WTC11 (cell line): ENCODE data around the gene OR2A5.
"Not testable (repeated sequence)": the region's sequence is repeated elsewhere in the genome, so short reads cannot be mapped to it uniquely, and the experiment has no call there.

Source experiments
- ATF2 ChIP-seq: sonication (generic); formaldehyde crosslinking; IDR thresholded peaks from 2 replicates; pipeline ENCODE4 v1.8.1; 2022; ENCODE audit warnings: low read depth, missing genetic modification reagents, borderline replicate concordance
- ELF4 ChIP-seq: sonication (generic); formaldehyde crosslinking; IDR thresholded peaks from 2 replicates; pipeline ENCODE4 v1.8.1; 2022; ENCODE audit warnings: low read depth, mild to moderate bottlenecking, moderate library complexity, missing genetic modification reagents
- FOXJ3 ChIP-seq: sonication (generic); formaldehyde crosslinking; IDR thresholded peaks from 2 replicates; pipeline ENCODE4 v1.9.0; 2021; ENCODE audit warnings: missing genetic modification reagents, mild to moderate bottlenecking, borderline replicate concordance
- GTF2I ChIP-seq: fragments of 250-450 bp; sonication (Bioruptor Pico); conservative IDR thresholded peaks from 2 replicates; pipeline ENCODE4 v1.4.0; 2021; ENCODE audit warnings: mild to moderate bottlenecking
- JUN ChIP-seq: sonication (generic); formaldehyde crosslinking; IDR thresholded peaks from 2 replicates; pipeline ENCODE4 v1.8.0; 2023; ENCODE audit warnings: mild to moderate bottlenecking, missing genetic modification reagents
- NFE2L1 ChIP-seq: sonication (generic); formaldehyde crosslinking; IDR thresholded peaks from 2 replicates; pipeline ENCODE4 v1.8.1; 2023; ENCODE audit warnings: missing genetic modification reagents
- ZNF232 ChIP-seq: sonication (generic); formaldehyde crosslinking; IDR thresholded peaks from 2 replicates; pipeline ENCODE4 v1.8.0; 2022; ENCODE audit warnings: mild to moderate bottlenecking, missing genetic modification reagents
- TF ChIP-seq, protein P1 (sequence below): sonication (generic); formaldehyde crosslinking; IDR thresholded peaks from 2 replicates; pipeline ENCODE4 v1.8.1; 2022; ENCODE audit warnings: mild to moderate bottlenecking, missing genetic modification reagents, moderate library complexity, borderline replicate concordance
- TF ChIP-seq, protein P2 (sequence below): fragments of 200-600 bp; IDR thresholded peaks from 2 replicates; pipeline ENCODE4 v1.8.0; 2022; ENCODE audit warnings: antibody characterized with exemption
- TF ChIP-seq, protein P3 (sequence below): sonication (generic); formaldehyde crosslinking; IDR thresholded peaks from 2 replicates; pipeline ENCODE4 v1.8.1; 2023; ENCODE audit warnings: mild to moderate bottlenecking, missing genetic modification reagents, borderline replicate concordance
- TF ChIP-seq, protein P4 (sequence below): sonication (generic); formaldehyde crosslinking; conservative IDR thresholded peaks from 2 replicates; pipeline ENCODE4 v1.8.1; 2022; ENCODE audit warnings: mild to moderate bottlenecking, missing genetic modification reagents
- TF ChIP-seq, protein P5 (sequence below): sonication (generic); formaldehyde crosslinking; IDR thresholded peaks from 2 replicates; pipeline ENCODE4 v1.8.1; 2023; ENCODE audit warnings: mild to moderate bottlenecking, missing genetic modification reagents, moderate library complexity

- TF ChIP-seq, protein P1, sequence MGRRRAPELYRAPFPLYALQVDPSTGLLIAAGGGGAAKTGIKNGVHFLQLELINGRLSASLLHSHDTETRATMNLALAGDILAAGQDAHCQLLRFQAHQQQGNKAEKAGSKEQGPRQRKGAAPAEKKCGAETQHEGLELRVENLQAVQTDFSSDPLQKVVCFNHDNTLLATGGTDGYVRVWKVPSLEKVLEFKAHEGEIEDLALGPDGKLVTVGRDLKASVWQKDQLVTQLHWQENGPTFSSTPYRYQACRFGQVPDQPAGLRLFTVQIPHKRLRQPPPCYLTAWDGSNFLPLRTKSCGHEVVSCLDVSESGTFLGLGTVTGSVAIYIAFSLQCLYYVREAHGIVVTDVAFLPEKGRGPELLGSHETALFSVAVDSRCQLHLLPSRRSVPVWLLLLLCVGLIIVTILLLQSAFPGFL (CRISPR knock-in tag) = not testable (repeated sequence)
- TF ChIP-seq, protein P2, sequence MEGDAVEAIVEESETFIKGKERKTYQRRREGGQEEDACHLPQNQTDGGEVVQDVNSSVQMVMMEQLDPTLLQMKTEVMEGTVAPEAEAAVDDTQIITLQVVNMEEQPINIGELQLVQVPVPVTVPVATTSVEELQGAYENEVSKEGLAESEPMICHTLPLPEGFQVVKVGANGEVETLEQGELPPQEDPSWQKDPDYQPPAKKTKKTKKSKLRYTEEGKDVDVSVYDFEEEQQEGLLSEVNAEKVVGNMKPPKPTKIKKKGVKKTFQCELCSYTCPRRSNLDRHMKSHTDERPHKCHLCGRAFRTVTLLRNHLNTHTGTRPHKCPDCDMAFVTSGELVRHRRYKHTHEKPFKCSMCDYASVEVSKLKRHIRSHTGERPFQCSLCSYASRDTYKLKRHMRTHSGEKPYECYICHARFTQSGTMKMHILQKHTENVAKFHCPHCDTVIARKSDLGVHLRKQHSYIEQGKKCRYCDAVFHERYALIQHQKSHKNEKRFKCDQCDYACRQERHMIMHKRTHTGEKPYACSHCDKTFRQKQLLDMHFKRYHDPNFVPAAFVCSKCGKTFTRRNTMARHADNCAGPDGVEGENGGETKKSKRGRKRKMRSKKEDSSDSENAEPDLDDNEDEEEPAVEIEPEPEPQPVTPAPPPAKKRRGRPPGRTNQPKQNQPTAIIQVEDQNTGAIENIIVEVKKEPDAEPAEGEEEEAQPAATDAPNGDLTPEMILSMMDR = not testable (repeated sequence)
- TF ChIP-seq ATF2 (CRISPR knock-in tag); JUN (CRISPR knock-in tag); FOXJ3 (CRISPR knock-in tag); NFE2L1; GTF2I (CRISPR knock-in tag); ZNF232 (CRISPR knock-in tag); ELF4: not testable (repeated sequence)
- TF ChIP-seq, protein P3, sequence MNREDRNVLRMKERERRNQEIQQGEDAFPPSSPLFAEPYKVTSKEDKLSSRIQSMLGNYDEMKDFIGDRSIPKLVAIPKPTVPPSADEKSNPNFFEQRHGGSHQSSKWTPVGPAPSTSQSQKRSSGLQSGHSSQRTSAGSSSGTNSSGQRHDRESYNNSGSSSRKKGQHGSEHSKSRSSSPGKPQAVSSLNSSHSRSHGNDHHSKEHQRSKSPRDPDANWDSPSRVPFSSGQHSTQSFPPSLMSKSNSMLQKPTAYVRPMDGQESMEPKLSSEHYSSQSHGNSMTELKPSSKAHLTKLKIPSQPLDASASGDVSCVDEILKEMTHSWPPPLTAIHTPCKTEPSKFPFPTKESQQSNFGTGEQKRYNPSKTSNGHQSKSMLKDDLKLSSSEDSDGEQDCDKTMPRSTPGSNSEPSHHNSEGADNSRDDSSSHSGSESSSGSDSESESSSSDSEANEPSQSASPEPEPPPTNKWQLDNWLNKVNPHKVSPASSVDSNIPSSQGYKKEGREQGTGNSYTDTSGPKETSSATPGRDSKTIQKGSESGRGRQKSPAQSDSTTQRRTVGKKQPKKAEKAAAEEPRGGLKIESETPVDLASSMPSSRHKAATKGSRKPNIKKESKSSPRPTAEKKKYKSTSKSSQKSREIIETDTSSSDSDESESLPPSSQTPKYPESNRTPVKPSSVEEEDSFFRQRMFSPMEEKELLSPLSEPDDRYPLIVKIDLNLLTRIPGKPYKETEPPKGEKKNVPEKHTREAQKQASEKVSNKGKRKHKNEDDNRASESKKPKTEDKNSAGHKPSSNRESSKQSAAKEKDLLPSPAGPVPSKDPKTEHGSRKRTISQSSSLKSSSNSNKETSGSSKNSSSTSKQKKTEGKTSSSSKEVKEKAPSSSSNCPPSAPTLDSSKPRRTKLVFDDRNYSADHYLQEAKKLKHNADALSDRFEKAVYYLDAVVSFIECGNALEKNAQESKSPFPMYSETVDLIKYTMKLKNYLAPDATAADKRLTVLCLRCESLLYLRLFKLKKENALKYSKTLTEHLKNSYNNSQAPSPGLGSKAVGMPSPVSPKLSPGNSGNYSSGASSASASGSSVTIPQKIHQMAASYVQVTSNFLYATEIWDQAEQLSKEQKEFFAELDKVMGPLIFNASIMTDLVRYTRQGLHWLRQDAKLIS (CRISPR knock-in tag) = not testable (repeated sequence)
- TF ChIP-seq, protein P4, sequence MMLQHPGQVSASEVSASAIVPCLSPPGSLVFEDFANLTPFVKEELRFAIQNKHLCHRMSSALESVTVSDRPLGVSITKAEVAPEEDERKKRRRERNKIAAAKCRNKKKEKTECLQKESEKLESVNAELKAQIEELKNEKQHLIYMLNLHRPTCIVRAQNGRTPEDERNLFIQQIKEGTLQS (CRISPR knock-in tag) = not testable (repeated sequence)
- TF ChIP-seq, protein P5, sequence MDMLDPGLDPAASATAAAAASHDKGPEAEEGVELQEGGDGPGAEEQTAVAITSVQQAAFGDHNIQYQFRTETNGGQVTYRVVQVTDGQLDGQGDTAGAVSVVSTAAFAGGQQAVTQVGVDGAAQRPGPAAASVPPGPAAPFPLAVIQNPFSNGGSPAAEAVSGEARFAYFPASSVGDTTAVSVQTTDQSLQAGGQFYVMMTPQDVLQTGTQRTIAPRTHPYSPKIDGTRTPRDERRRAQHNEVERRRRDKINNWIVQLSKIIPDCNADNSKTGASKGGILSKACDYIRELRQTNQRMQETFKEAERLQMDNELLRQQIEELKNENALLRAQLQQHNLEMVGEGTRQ (CRISPR knock-in tag) = not testable (repeated sequence)
Observed at GRCh38 chr7:144010821-144011220, 37.9 kb upstream of the OR2A5 start.
